ENCODE results near the gene WDR37. TPM values are rescaled to one million over a fixed set of nuclear protein-coding genes. Genes with fewer than 3 reads are reported as not detected.

The WDR37 gene
- total RNA-seq, 1 donor from 2014 or later = 12.5 TPM

GRCh38 chr10:1084011-1084950 is 28.1 kb downstream of the WDR37 start:
- H3K27ac ChIP-seq (ENCODE audit: low read depth, low read length) = no peak overlapping the region
- no peak overlapping the region for H3K4me3 ChIP-seq (ENCODE audit: low read length in 3 of 3)
- no peak overlapping the region for H3K9ac ChIP-seq (ENCODE audit: low read depth in 1 of 3, low read length in 3 of 3)
- no peaks in the 10 kb centered on the region for H3K9me3 ChIP-seq (ENCODE audit: control insufficient read depth in 3 of 3, low read length in 3 of 3)
- H3K27me3 ChIP-seq (ENCODE audit: control insufficient read depth in 3 of 3, insufficient read depth in 3 of 3, low read length in 3 of 3) = no peaks in the 10 kb centered on the region
- H3K4me1 ChIP-seq (ENCODE audit: control insufficient read depth in 3 of 3, insufficient read depth in 3 of 3, low read length in 3 of 3) = no peaks in the 10 kb centered on the region
- peaks cover 45 to 72% (median 68%) of the 10 kb centered on the region in 3 donors for H3K36me3 ChIP-seq (ENCODE audit: control insufficient read depth in 3 of 3, insufficient read depth in 3 of 3, low read length in 3 of 3)

GRCh38 chr10:1085258-1085657 is 29.1 kb downstream of the WDR37 start:
- no peak overlapping the region for H3K27ac ChIP-seq (ENCODE audit: low read depth, low read length)
- no peaks in the 10 kb centered on the region for H3K4me1 ChIP-seq (ENCODE audit: control insufficient read depth in 3 of 3, insufficient read depth in 3 of 3, low read length in 3 of 3)
- no peaks in the 10 kb centered on the region for H3K27me3 ChIP-seq (ENCODE audit: control insufficient read depth in 3 of 3, insufficient read depth in 3 of 3, low read length in 3 of 3)
- H3K36me3 ChIP-seq (ENCODE audit: control insufficient read depth in 3 of 3, insufficient read depth in 3 of 3, low read length in 3 of 3) = peaks cover 44 to 68% (median 66%) of the 10 kb centered on the region in 3 donors
- H3K9me3 ChIP-seq (ENCODE audit: control insufficient read depth in 3 of 3, low read length in 3 of 3) = no peaks in the 10 kb centered on the region
- no peak overlapping the region for H3K4me3 ChIP-seq (ENCODE audit: low read length in 3 of 3)
- no peak overlapping the region for H3K9ac ChIP-seq (ENCODE audit: low read depth in 1 of 3, low read length in 3 of 3)

- H3K4me1 ChIP-seq (ENCODE audit: control insufficient read depth in 3 of 3, insufficient read depth in 3 of 3, low read length in 3 of 3) = no peaks in the 10 kb centered on the region
Observed at GRCh38 chr10:1086787-1087186, 30.6 kb downstream of the WDR37 start.

GRCh38 chr10:1089017-1089689 is 33.0 kb downstream of the WDR37 start:
- Histone ChIP-seq H3K27ac (ENCODE audit: low read depth, low read length) (no peak overlapping the region), H3K4me1 (ENCODE audit: control insufficient read depth in 3 of 3, insufficient read depth in 3 of 3, low read length in 3 of 3) (no peaks in the 10 kb centered on the region), H3K9me3 (ENCODE audit: control insufficient read depth in 3 of 3, low read length in 3 of 3) (no peaks in the 10 kb centered on the region), H3K4me3 (ENCODE audit: low read length in 3 of 3) (no peak overlapping the region), H3K9ac (ENCODE audit: low read depth in 1 of 3, low read length in 3 of 3) (no peak overlapping the region), H3K27me3 (ENCODE audit: control insufficient read depth in 3 of 3, insufficient read depth in 3 of 3, low read length in 3 of 3) (no peaks in the 10 kb centered on the region), H3K36me3 (ENCODE audit: control insufficient read depth in 3 of 3, insufficient read depth in 3 of 3, low read length in 3 of 3) (peaks cover 43 to 68% (median 61%) of the 10 kb centered on the region in 3 donors)

More at GRCh38 chr10:1086787-1087186, 30.6 kb downstream of the WDR37 start:
- no peak overlapping the region for H3K27ac ChIP-seq (ENCODE audit: low read depth, low read length)
- H3K36me3 ChIP-seq (ENCODE audit: control insufficient read depth in 3 of 3, insufficient read depth in 3 of 3, low read length in 3 of 3) = peaks cover 49 to 73% (median 67%) of the 10 kb centered on the region in 3 donors
- H3K4me3 ChIP-seq (ENCODE audit: low read length in 3 of 3) = no peak overlapping the region
- H3K9ac ChIP-seq (ENCODE audit: low read depth in 1 of 3, low read length in 3 of 3) = no peak overlapping the region
- H3K27me3 ChIP-seq (ENCODE audit: control insufficient read depth in 3 of 3, insufficient read depth in 3 of 3, low read length in 3 of 3) = no peaks in the 10 kb centered on the region
- no peaks in the 10 kb centered on the region for H3K9me3 ChIP-seq (ENCODE audit: control insufficient read depth in 3 of 3, low read length in 3 of 3)

GRCh38 chr10:1090696-1091095 is 34.5 kb downstream of the WDR37 start:
- no peak overlapping the region for H3K4me3 ChIP-seq (ENCODE audit: low read length in 3 of 3)

DNA sequence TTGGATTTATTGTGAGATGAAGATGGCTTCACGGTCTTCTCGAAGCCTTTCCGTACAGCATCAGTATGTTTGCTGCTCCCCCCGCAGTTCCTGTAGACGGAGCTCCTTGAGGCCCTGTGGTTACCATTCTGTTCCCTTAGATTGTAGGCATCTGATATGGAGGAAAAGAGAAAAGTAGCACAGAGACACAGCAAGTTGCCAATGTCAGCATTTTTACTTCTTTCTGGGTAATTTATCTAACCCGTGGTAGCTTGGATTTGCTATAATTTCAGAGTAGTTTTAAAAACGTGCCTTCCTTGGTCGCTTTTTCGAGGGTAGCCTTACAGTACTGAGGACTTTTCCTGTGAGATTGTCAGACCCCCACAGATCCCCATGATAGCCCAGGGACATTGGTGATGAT is 37.5 kb downstream of the WDR37 start:
- no peak overlapping the region for H3K27ac ChIP-seq (ENCODE audit: low read depth, low read length)
- H3K9ac ChIP-seq (ENCODE audit: low read depth in 1 of 3, low read length in 3 of 3) = no peak overlapping the region
- no peaks in the 10 kb centered on the region for H3K4me1 ChIP-seq (ENCODE audit: control insufficient read depth in 3 of 3, insufficient read depth in 3 of 3, low read length in 3 of 3)
- peaks cover 54 to 64% (median 61%) of the 10 kb centered on the region in 3 donors for H3K36me3 ChIP-seq (ENCODE audit: control insufficient read depth in 3 of 3, insufficient read depth in 3 of 3, low read length in 3 of 3)
- H3K27me3 ChIP-seq (ENCODE audit: control insufficient read depth in 3 of 3, insufficient read depth in 3 of 3, low read length in 3 of 3) = no peaks in the 10 kb centered on the region
- H3K9me3 ChIP-seq (ENCODE audit: control insufficient read depth in 3 of 3, low read length in 3 of 3) = no peaks in the 10 kb centered on the region
- H3K4me3 ChIP-seq (ENCODE audit: low read length in 3 of 3) = no peak overlapping the region

More at GRCh38 chr10:1090696-1091095, 34.5 kb downstream of the WDR37 start:
- Histone ChIP-seq H3K9me3 (ENCODE audit: control insufficient read depth in 3 of 3, low read length in 3 of 3) (no peaks in the 10 kb centered on the region), H3K4me1 (ENCODE audit: control insufficient read depth in 3 of 3, insufficient read depth in 3 of 3, low read length in 3 of 3) (no peaks in the 10 kb centered on the region), H3K9ac (ENCODE audit: low read depth in 1 of 3, low read length in 3 of 3) (no peak overlapping the region), H3K27ac (ENCODE audit: low read depth, low read length) (no peak overlapping the region), H3K36me3 (ENCODE audit: control insufficient read depth in 3 of 3, insufficient read depth in 3 of 3, low read length in 3 of 3) (peaks cover 42 to 70% (median 64%) of the 10 kb centered on the region in 3 donors), H3K27me3 (ENCODE audit: control insufficient read depth in 3 of 3, insufficient read depth in 3 of 3, low read length in 3 of 3) (no peaks in the 10 kb centered on the region)

DNA sequence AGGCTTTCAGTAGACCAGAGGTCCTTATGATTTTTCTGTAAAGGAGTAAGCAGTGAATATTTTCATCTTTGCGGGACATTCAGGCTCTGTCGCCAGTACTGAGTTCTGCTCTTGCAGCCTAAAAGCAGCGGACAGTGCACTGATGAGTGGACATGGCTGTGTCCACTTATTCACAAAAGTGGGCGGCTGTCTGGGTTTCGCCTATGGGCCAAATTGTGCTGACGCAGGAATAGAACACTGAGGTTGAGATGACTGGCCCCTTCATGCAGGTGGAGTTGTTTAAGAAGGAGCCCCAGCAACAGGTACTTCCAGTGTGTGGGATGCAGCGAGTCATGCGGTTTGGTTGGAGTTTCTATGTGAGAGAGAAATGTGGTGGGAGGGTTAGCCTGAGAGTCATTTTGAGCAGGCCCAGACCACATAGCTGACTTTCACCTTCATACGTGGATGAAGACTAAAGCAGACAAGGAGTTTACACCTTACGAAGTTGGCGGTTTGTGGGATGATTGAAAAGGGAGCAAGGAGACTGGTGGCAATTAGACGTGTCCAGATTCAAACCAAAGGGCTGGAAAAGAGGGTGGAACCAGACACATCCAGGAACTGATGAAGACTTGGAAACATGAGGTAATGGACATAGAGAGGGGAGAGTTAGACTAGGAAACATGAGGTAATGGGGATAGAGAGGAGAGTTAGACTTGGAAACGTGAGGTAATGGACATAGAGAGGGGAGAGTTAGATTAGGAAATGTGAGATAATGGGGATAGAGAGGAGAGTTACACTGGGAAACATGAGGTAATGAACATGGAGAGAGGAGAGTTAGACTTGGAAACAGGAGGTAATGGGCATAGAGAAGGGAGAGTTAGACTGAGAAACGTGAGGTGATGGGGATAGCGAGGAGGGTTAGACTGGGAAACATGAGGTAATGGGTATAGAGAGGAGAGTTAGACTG is 38.2 kb downstream of the WDR37 start:
- no peak overlapping the region for H3K27ac ChIP-seq (ENCODE audit: low read depth, low read length)
- no peak overlapping the region for H3K4me3 ChIP-seq (ENCODE audit: low read length in 3 of 3)
- H3K27me3 ChIP-seq (ENCODE audit: control insufficient read depth in 3 of 3, insufficient read depth in 3 of 3, low read length in 3 of 3) = no peaks in the 10 kb centered on the region
- H3K4me1 ChIP-seq (ENCODE audit: control insufficient read depth in 3 of 3, insufficient read depth in 3 of 3, low read length in 3 of 3) = no peaks in the 10 kb centered on the region
- peaks cover 55 to 63% (median 60%) of the 10 kb centered on the region in 3 donors for H3K36me3 ChIP-seq (ENCODE audit: control insufficient read depth in 3 of 3, insufficient read depth in 3 of 3, low read length in 3 of 3)
- no peak overlapping the region for H3K9ac ChIP-seq (ENCODE audit: low read depth in 1 of 3, low read length in 3 of 3)
- no peaks in the 10 kb centered on the region for H3K9me3 ChIP-seq (ENCODE audit: control insufficient read depth in 3 of 3, low read length in 3 of 3)

GRCh38 chr10:1095498-1095897 is 39.3 kb downstream of the WDR37 start:
- Histone ChIP-seq H3K4me3 (ENCODE audit: low read length in 3 of 3) (no peak overlapping the region), H3K36me3 (ENCODE audit: control insufficient read depth in 3 of 3, insufficient read depth in 3 of 3, low read length in 3 of 3) (peaks cover 48 to 63% (median 57%) of the 10 kb centered on the region in 3 donors), H3K27me3 (ENCODE audit: control insufficient read depth in 3 of 3, insufficient read depth in 3 of 3, low read length in 3 of 3) (no peaks in the 10 kb centered on the region), H3K9ac (ENCODE audit: low read depth in 1 of 3, low read length in 3 of 3) (no peak overlapping the region), H3K9me3 (ENCODE audit: control insufficient read depth in 3 of 3, low read length in 3 of 3) (no peaks in the 10 kb centered on the region), H3K27ac (ENCODE audit: low read depth, low read length) (no peak overlapping the region), H3K4me1 (ENCODE audit: control insufficient read depth in 3 of 3, insufficient read depth in 3 of 3, low read length in 3 of 3) (no peaks in the 10 kb centered on the region)

GRCh38 chr10:1096287-1096889 is 40.2 kb downstream of the WDR37 start:
- Histone ChIP-seq H3K9me3 (ENCODE audit: control insufficient read depth in 3 of 3, low read length in 3 of 3) (no peaks in the 10 kb centered on the region), H3K27ac (ENCODE audit: low read depth, low read length) (no peak overlapping the region), H3K36me3 (ENCODE audit: control insufficient read depth in 3 of 3, insufficient read depth in 3 of 3, low read length in 3 of 3) (peaks cover 47 to 64% (median 50%) of the 10 kb centered on the region in 3 donors), H3K4me1 (ENCODE audit: control insufficient read depth in 3 of 3, insufficient read depth in 3 of 3, low read length in 3 of 3) (no peaks in the 10 kb centered on the region), H3K9ac (ENCODE audit: low read depth in 1 of 3, low read length in 3 of 3) (no peak overlapping the region), H3K4me3 (ENCODE audit: low read length in 3 of 3) (no peak overlapping the region), H3K27me3 (ENCODE audit: control insufficient read depth in 3 of 3, insufficient read depth in 3 of 3, low read length in 3 of 3) (no peaks in the 10 kb centered on the region)
